K562 (cell line): Measurements from ENCODE around the gene GOLGA8B. TPM values are rescaled to one million over a fixed set of nuclear protein-coding genes. Genes with fewer than 3 reads are reported as not detected.

Experiments used
- BHLHE40 ChIP-seq: IDR thresholded peaks from 2 replicates; pipeline ENCODE4 v1.6.1; 2011; ENCODE audit warnings: low read length, improper control_type of control experiment
- C11orf30 ChIP-seq: fragments of 450-650 bp; IDR thresholded peaks from 2 replicates; pipeline ENCODE4 v1.6.1; 2016; ENCODE audit warnings: low read depth, mild to moderate bottlenecking
- FOSL1 ChIP-seq: fragments of 200-800 bp; sonication (Bioruptor generic); conservative IDR thresholded peaks from 2 replicates; pipeline ENCODE4 v1.6.1; 2016; ENCODE audit warnings: missing genetic modification characterization, missing compliant biosample characterization
- IFI16 ChIP-seq: fragments of 250-450 bp; sonication (Bioruptor Pico); IDR thresholded peaks from 2 replicates; pipeline ENCODE4 v2.1.2; 2022; ENCODE audit warnings: mild to moderate bottlenecking, inconsistent platforms
- ILK ChIP-seq: fragments of 450-650 bp; IDR thresholded peaks from 2 replicates; pipeline ENCODE4 v1.6.1; 2016; ENCODE audit warnings: missing genetic modification characterization, low read depth, mild to moderate bottlenecking, missing compliant biosample characterization, moderate library complexity, borderline replicate concordance
- KHSRP ChIP-seq: fragments of 450-650 bp; IDR thresholded peaks from 2 replicates; pipeline ENCODE4 v1.6.1; 2017
- L3MBTL2 ChIP-seq: fragments of 450-650 bp; IDR thresholded peaks from 2 replicates; pipeline ENCODE4 v1.6.1; 2016; ENCODE audit warnings: mild to moderate bottlenecking, moderate library complexity
- NRF1 ChIP-seq, 2 experiments: fragments of 450-650 bp; IDR thresholded peaks in 1 of 2; conservative IDR thresholded peaks in 1 of 2; 2 replicates each; pipeline ENCODE4 v1.6.1; 2014; ENCODE audit warnings: mild to moderate bottlenecking in 2 of 2
- SMARCB1 ChIP-seq: IDR thresholded peaks from 2 replicates; pipeline ENCODE4 v1.6.1; 2011; ENCODE audit warnings: improper control_type of control experiment, low read depth; ENCODE audit not compliant: insufficient read length
- SRSF3 ChIP-seq: fragments of 200-400 bp; formaldehyde crosslinking; IDR thresholded peaks from 2 replicates; pipeline ENCODE4 v1.6.1; 2016; ENCODE audit warnings: mild to moderate bottlenecking, low read length, moderate library complexity; ENCODE audit not compliant: insufficient read depth
- TEAD2 ChIP-seq: fragments of 450-650 bp; IDR thresholded peaks from 2 replicates; pipeline ENCODE4 v1.6.1; 2016; ENCODE audit warnings: missing genetic modification characterization, control low read depth, missing compliant biosample characterization
- ZFPM2 ChIP-seq: fragments of 250-450 bp; sonication (Bioruptor Pico); IDR thresholded peaks from 2 replicates; pipeline ENCODE4 v1.5.1; 2022; ENCODE audit warnings: mild to moderate bottlenecking
- polyA plus RNA-seq, 8 experiments: library from polyadenylated mRNA; depleted of rRNA in 4 of 8; stranded (reverse) in 5 of 8; unstranded in 3 of 8; fragments of >200 nt; fragmentation: Nextera tagmentation in 2 of 8; fragmentation: Illumina TruSeq in 1 of 8; extraction: Ambion mirVana in 2 of 8; extraction: Trizol in 1 of 8; gene quantifications; 2 replicates each; pipeline versions ENCODE4 v1.2.1 to v1.2.3, GENCODE V29; 2011 to 2014; ENCODE audit warnings: inconsistent platforms in 1 of 8, missing spikeins in 1 of 8
- total RNA-seq, 7 experiments: library from RNA; depleted of rRNA in 6 of 7; stranded (reverse); fragments of >200 nt in 6 of 7; fragmentation: Illumina TruSeq in 2 of 7; extraction: Trizol in 2 of 7; gene quantifications; 2 replicates each; pipeline versions ENCODE4 v1.2.1 to v1.2.3, GENCODE V29; 2011 to 2021; ENCODE audit warnings: low replicate concordance in 1 of 7
- TF ChIP-seq, protein P1 (sequence below): fragments of 250-450 bp; sonication (Bioruptor Pico); IDR thresholded peaks from 2 replicates; pipeline ENCODE4 v1.8.0; 2022; ENCODE audit warnings: inconsistent platforms
- TF ChIP-seq, protein P2 (sequence below): fragments of 450-650 bp; IDR thresholded peaks from 2 replicates; pipeline ENCODE4 v1.6.1; 2016; ENCODE audit warnings: mild to moderate bottlenecking, moderate library complexity
- TF ChIP-seq, protein P3 (sequence below), 2 experiments: fragments of 450-650 bp; conservative IDR thresholded peaks; 2 replicates each; pipeline ENCODE4 v1.6.1; 2017; ENCODE audit warnings: mild to moderate bottlenecking in 2 of 2, moderate library complexity in 2 of 2

The GOLGA8B gene
- total and polyA plus RNA-seq, 9 of the 15 experiments (the other 6 are each of a cell fraction or from before 2014, with no cell fraction given): 7.9 to 236 (median 54.1) TPM

DNA sequence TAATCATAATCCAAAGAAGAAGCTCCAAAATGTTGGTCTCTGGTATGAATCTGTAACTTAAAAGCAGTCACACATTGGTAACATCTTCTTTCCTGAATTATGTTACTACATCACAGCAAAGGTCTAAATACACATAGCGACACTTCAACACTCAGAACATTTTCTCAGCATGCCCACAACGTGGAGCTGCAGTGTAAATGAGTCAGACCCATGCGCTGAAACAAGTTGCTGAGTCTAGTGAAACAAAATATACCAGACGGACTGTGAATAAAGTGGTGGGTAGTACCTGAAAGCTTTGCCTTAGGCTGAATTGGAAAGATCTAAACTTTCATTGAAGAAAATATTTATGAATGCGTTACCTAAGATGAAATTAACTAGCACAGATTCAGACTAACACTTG, 33.2 kb upstream of the GOLGA8B start (continued):
- TF ChIP-seq ILK (no peak), KHSRP (no peak), IFI16 (CRISPR knock-in tag) (no peak), BHLHE40 (no peak), L3MBTL2 (0 out of 2 replicates have a peak, but pooled peaks have one; percentile 20), FOSL1 (peak; percentile 77), SRSF3 (no peak), ZFPM2 (CRISPR knock-in tag) (no peak), TEAD2 (tag) (no peak), C11orf30 (peak; percentile 89), NRF1 (conservative IDR thresholded peaks at IDR 0.05 in 1 of 2, IDR thresholded peaks at IDR 0.05 in 1 of 2) (peak in 1 of 2 experiments; percentile 55; a peak in 1 of 4 replicates), SMARCB1 (peak; percentile 72)
- TF ChIP-seq, protein P1, sequence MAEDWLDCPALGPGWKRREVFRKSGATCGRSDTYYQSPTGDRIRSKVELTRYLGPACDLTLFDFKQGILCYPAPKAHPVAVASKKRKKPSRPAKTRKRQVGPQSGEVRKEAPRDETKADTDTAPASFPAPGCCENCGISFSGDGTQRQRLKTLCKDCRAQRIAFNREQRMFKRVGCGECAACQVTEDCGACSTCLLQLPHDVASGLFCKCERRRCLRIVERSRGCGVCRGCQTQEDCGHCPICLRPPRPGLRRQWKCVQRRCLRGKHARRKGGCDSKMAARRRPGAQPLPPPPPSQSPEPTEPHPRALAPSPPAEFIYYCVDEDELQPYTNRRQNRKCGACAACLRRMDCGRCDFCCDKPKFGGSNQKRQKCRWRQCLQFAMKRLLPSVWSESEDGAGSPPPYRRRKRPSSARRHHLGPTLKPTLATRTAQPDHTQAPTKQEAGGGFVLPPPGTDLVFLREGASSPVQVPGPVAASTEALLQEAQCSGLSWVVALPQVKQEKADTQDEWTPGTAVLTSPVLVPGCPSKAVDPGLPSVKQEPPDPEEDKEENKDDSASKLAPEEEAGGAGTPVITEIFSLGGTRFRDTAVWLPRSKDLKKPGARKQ: no peak
- TF ChIP-seq, protein P2, sequence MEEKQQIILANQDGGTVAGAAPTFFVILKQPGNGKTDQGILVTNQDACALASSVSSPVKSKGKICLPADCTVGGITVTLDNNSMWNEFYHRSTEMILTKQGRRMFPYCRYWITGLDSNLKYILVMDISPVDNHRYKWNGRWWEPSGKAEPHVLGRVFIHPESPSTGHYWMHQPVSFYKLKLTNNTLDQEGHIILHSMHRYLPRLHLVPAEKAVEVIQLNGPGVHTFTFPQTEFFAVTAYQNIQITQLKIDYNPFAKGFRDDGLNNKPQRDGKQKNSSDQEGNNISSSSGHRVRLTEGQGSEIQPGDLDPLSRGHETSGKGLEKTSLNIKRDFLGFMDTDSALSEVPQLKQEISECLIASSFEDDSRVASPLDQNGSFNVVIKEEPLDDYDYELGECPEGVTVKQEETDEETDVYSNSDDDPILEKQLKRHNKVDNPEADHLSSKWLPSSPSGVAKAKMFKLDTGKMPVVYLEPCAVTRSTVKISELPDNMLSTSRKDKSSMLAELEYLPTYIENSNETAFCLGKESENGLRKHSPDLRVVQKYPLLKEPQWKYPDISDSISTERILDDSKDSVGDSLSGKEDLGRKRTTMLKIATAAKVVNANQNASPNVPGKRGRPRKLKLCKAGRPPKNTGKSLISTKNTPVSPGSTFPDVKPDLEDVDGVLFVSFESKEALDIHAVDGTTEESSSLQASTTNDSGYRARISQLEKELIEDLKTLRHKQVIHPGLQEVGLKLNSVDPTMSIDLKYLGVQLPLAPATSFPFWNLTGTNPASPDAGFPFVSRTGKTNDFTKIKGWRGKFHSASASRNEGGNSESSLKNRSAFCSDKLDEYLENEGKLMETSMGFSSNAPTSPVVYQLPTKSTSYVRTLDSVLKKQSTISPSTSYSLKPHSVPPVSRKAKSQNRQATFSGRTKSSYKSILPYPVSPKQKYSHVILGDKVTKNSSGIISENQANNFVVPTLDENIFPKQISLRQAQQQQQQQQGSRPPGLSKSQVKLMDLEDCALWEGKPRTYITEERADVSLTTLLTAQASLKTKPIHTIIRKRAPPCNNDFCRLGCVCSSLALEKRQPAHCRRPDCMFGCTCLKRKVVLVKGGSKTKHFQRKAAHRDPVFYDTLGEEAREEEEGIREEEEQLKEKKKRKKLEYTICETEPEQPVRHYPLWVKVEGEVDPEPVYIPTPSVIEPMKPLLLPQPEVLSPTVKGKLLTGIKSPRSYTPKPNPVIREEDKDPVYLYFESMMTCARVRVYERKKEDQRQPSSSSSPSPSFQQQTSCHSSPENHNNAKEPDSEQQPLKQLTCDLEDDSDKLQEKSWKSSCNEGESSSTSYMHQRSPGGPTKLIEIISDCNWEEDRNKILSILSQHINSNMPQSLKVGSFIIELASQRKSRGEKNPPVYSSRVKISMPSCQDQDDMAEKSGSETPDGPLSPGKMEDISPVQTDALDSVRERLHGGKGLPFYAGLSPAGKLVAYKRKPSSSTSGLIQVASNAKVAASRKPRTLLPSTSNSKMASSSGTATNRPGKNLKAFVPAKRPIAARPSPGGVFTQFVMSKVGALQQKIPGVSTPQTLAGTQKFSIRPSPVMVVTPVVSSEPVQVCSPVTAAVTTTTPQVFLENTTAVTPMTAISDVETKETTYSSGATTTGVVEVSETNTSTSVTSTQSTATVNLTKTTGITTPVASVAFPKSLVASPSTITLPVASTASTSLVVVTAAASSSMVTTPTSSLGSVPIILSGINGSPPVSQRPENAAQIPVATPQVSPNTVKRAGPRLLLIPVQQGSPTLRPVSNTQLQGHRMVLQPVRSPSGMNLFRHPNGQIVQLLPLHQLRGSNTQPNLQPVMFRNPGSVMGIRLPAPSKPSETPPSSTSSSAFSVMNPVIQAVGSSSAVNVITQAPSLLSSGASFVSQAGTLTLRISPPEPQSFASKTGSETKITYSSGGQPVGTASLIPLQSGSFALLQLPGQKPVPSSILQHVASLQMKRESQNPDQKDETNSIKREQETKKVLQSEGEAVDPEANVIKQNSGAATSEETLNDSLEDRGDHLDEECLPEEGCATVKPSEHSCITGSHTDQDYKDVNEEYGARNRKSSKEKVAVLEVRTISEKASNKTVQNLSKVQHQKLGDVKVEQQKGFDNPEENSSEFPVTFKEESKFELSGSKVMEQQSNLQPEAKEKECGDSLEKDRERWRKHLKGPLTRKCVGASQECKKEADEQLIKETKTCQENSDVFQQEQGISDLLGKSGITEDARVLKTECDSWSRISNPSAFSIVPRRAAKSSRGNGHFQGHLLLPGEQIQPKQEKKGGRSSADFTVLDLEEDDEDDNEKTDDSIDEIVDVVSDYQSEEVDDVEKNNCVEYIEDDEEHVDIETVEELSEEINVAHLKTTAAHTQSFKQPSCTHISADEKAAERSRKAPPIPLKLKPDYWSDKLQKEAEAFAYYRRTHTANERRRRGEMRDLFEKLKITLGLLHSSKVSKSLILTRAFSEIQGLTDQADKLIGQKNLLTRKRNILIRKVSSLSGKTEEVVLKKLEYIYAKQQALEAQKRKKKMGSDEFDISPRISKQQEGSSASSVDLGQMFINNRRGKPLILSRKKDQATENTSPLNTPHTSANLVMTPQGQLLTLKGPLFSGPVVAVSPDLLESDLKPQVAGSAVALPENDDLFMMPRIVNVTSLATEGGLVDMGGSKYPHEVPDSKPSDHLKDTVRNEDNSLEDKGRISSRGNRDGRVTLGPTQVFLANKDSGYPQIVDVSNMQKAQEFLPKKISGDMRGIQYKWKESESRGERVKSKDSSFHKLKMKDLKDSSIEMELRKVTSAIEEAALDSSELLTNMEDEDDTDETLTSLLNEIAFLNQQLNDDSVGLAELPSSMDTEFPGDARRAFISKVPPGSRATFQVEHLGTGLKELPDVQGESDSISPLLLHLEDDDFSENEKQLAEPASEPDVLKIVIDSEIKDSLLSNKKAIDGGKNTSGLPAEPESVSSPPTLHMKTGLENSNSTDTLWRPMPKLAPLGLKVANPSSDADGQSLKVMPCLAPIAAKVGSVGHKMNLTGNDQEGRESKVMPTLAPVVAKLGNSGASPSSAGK: peak; percentile 42
- TF ChIP-seq, protein P3, sequence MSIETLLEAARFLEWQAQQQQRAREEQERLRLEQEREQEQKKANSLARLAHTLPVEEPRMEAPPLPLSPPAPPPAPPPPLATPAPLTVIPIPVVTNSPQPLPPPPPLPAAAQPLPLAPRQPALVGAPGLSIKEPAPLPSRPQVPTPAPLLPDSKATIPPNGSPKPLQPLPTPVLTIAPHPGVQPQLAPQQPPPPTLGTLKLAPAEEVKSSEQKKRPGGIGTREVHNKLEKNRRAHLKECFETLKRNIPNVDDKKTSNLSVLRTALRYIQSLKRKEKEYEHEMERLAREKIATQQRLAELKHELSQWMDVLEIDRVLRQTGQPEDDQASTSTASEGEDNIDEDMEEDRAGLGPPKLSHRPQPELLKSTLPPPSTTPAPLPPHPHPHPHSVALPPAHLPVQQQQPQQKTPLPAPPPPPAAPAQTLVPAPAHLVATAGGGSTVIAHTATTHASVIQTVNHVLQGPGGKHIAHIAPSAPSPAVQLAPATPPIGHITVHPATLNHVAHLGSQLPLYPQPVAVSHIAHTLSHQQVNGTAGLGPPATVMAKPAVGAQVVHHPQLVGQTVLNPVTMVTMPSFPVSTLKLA (conservative IDR thresholded peaks at IDR 0.05): 0 out of 4 replicates have a peak, but pooled peaks of 1 of the 2 experiments have one; percentile 43
